Measurements from ENCODE around the gene CCDC77.

CCDC77 gene

DNA sequence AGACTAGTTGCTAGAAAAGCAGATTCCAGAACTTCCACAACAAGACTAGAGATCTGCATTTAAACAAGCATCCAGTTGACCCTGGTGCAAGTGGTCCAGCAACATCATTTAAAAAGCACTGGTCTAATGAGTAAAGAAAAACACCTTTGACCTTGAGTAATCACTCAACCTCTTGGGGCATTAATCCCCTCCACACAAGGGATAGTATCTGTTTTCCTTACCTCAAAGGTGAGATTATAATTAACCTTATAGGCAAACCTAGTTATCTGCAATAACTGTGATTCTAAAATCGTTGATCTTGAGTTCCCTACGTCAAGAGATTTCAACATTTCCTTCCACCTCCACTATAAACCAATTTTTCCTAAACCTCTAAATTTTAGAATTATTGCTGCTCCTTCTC lies 13.4 kb upstream of the CCDC77 start:
- TF ChIP-seq, protein P1, sequence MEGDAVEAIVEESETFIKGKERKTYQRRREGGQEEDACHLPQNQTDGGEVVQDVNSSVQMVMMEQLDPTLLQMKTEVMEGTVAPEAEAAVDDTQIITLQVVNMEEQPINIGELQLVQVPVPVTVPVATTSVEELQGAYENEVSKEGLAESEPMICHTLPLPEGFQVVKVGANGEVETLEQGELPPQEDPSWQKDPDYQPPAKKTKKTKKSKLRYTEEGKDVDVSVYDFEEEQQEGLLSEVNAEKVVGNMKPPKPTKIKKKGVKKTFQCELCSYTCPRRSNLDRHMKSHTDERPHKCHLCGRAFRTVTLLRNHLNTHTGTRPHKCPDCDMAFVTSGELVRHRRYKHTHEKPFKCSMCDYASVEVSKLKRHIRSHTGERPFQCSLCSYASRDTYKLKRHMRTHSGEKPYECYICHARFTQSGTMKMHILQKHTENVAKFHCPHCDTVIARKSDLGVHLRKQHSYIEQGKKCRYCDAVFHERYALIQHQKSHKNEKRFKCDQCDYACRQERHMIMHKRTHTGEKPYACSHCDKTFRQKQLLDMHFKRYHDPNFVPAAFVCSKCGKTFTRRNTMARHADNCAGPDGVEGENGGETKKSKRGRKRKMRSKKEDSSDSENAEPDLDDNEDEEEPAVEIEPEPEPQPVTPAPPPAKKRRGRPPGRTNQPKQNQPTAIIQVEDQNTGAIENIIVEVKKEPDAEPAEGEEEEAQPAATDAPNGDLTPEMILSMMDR (conservative IDR thresholded peaks at IDR 0.05; ENCODE audit: control insufficient read depth, insufficient read depth, low read depth, low read length) = no peak
- peak overlapping the region; percentile 97 for H3K4me3 ChIP-seq (ENCODE audit: control insufficient read depth, low read depth, low read length)
- no peak for DNase-seq (ENCODE audit: low read depth)

DNA sequence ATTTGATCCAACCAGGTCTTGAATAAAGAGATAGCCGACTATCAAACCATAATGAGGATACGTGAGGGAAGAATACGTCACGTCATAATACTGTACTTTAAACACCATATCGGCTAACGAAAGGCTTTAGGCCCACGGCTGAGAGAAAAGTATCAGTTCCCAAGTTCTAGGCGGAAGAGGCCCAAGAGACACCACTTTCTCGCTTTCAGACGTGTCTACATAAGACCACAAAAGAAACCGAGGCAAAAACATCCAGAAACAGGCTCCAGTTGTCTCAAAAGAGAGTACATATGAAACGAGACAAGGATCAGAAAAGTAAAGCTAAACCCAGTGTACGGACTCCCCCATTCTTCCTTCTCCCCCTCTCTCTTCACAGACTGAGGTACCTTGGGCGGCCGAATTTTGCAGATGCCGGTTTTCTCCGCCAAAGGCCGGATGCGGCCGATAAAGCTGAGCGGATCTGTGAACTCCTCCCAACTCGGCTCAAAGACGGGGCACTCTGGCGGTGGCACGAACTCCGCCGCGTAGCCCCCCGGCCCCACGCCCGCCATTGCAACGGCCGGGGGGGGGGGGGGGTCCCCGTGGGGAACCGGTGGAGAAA lies 12.8 kb upstream of the CCDC77 start:
- peak; percentile 23 for DNase-seq (ENCODE audit: low read depth)
- peak overlapping the region; percentile 97 for H3K4me3 ChIP-seq (ENCODE audit: control insufficient read depth, low read depth, low read length)
- TF ChIP-seq, protein P1 (conservative IDR thresholded peaks at IDR 0.05; ENCODE audit: control insufficient read depth, insufficient read depth, low read depth, low read length) = no peak

DNA sequence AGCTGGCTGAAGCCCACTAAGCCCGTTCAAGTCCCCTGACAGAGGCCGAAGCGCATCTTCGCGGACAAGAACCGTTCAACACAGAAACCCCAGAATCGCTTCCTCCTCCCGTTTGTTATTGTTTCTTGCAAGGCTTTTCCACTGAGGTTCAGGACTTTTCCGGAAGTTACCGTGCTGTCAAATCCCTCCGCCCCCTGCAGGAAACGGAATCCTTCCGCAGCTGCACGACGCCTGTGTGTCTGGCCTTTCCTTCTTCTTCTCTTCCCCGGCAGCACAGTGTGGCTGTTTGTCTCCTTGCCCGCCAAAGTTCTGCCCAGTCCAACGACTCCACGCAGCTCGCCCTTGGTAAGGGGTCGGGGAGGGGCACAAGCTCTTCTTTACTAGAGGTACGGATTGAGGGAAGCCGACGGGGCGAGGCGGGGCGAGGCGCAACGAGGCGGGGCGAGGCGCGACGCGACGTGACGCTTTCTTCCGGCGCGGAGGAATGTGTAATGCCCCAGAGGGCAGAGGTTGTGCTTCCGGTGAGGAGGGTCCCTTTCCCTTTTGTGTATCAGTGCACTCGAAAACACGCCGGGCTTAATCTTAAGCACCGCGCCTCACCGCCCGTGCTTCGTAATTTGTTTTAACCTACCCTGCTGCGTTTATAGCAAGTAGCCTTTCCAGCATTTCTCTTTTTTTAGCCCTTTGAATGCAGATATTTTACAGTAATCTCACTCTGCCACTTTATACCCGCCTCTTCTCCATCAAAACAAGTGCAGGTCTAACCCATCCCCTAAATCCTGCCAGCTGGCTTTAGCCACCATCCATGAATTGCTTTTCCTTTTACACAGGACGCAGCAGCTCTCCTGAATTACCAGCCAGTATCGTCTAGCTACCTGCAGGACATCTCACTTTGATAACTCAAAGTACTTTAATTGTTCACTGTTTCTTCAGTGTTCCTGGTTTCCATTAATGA lies 12.0 kb upstream of the CCDC77 start, which contains the start of gene KDM5A:
TSS of gene KDM5A (minus strand) at position 179 of the 955 bp plus-strand sequence. CDS start 229 bp downstream, outside the sequence.
- H3K4me3 ChIP-seq (ENCODE audit: control insufficient read depth, low read depth, low read length) = peak within 1 kb of the TSS; percentile 97
- DNase-seq (ENCODE audit: low read depth) = peak; percentile 92
- TF ChIP-seq, protein P1 (conservative IDR thresholded peaks at IDR 0.05; ENCODE audit: control insufficient read depth, insufficient read depth, low read depth, low read length) = no peak

DNA sequence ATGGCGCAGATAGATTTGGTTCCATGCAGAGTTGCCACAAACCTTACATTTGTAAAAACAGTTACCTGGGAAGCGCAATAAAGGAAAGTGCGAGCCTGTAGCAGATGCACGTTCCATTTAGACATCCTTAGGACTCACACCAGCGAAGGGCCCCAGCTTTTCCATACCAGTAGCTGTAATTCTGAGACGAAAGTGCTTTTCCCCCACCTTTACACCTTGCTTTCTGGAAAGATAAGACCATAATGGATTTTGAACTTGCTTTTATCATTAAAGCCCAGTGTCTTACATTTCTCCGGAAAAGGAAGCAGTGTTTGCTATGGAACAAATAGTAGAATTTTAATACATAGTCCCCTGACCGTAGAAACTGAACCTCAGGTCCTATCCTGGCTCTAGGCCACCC lies 616 bp upstream of the CCDC77 start:
- H3K4me3 ChIP-seq (ENCODE audit: control insufficient read depth, low read depth, low read length) = peak overlapping the region; percentile 81
- TF ChIP-seq, protein P1 (conservative IDR thresholded peaks at IDR 0.05; ENCODE audit: control insufficient read depth, insufficient read depth, low read depth, low read length) = no peak
- no peak for DNase-seq (ENCODE audit: low read depth)

DNA sequence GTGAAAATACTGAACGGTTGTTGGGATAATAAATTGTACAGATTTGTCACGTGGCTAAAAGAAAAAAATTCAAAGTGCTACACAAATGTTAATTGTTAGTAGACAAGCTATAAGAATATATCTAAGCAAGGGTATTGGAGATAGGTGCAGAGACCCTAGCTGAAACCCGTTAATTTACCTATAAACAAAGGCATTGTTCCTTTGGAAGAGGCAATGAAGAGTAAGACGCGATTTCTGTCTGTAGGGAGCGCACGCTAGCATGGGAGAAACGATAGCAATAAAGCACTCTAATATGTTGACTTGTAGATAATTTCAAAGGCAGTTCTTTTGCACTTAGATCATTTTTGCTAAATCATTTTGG lies 565 bp downstream of the CCDC77 start:
- peak; percentile 47 for DNase-seq (ENCODE audit: low read depth)

DNA sequence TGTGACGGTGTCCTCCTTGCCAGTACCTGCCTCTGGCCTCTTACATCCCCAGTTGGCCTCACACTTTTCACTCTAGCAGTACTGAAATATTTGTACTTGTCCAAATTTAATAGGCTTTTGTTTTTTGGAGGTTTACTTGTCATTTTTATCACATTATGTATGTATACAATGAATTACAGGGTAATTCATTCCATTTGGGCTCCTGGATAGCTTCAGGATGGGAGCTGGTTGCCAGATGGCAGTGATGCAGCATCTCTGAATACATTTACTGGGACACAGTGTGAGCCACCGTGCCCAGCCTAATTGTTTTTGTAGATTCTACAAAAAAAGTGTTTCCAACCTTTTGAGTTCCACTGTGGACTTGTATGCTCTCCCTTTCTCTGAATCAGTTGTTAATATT lies 13.4 kb downstream of the CCDC77 start:
- no peak for DNase-seq (ENCODE audit: low read depth)
- TF ChIP-seq, protein P1 (conservative IDR thresholded peaks at IDR 0.05; ENCODE audit: control insufficient read depth, insufficient read depth, low read depth, low read length) = no peak
- no peak overlapping the region for H3K4me3 ChIP-seq (ENCODE audit: control insufficient read depth, low read depth, low read length)

More for the DNA sequence above, 565 bp downstream of the CCDC77 start:
- TF ChIP-seq, protein P1 (conservative IDR thresholded peaks at IDR 0.05; ENCODE audit: control insufficient read depth, insufficient read depth, low read depth, low read length) = peak; percentile 51
- H3K4me3 ChIP-seq (ENCODE audit: control insufficient read depth, low read depth, low read length) = peak overlapping the region; percentile 81
